Measurements from ENCODE around the gene CACNA1B. TPM values are rescaled to one million over a fixed set of nuclear protein-coding genes. Genes with fewer than 3 reads are reported as not detected.

CACNA1B gene
- total RNA-seq, 1 experiment from 2014 or later, result 7.8 TPM

DNA sequence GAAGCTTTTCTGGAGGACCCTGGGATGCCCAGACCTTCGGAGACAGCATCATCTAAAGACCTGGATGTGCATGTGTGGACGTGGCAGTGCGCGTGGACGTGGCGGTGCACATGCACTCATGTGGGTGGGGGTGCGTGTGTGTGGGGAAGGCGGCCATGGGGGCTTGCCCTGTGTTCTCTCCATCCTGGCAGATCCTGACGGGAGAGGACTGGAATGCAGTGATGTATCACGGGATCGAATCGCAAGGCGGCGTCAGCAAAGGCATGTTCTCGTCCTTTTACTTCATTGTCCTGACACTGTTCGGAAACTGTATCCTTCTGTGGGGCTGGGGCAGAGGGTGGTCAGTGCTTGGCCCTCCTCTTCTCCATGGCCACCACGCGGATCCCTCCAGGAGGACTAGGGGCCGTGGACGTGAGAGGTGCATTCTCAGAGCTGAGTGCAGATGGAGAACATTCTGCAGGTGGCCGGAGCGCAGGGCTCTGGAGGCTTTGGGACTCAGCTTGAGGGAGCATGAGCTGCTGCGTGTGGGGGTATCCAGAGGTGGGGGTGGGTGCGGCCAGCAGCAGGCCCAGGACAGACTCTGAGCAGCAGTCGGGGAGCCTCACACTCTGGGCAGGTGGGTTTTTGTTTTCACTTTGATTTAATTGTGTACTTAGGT lies 129.1 kb downstream of the CACNA1B start:
- Histone ChIP-seq H3T11ph (ENCODE audit: low read length) (no peak overlapping the region), H3K9ac (ENCODE audit: extremely low read depth, insufficient read length, low read length) (no peak overlapping the region), H3K27me3 (ENCODE audit: insufficient read depth, low read length) (no peaks in the 10 kb centered on the region), H2AFZ (ENCODE audit: low read length) (no peak overlapping the region), H3K4ac (ENCODE audit: low read depth, low read length) (no peak overlapping the region), H2BK15ac (ENCODE audit: low read depth, low read length) (no peak overlapping the region), H4K5ac (ENCODE audit: insufficient read length, low read depth, low read length) (no peak overlapping the region), H3K23me2 (ENCODE audit: insufficient read length, low read depth, low read length, poor library complexity, severe bottlenecking) (no peaks in the 10 kb centered on the region), H2AK5ac (ENCODE audit: insufficient read length, low read length) (no peak overlapping the region), H2BK20ac (ENCODE audit: low read depth, low read length, poor library complexity, severe bottlenecking) (no peak overlapping the region), H3K27ac (ENCODE audit: insufficient read length, low read depth, low read length) (no peak overlapping the region), H3K9me3 (ENCODE audit: control insufficient read depth, low read depth, low read length) (no peaks in the 10 kb centered on the region), H4K91ac (ENCODE audit: insufficient read length, low read depth, low read length) (no peak overlapping the region), H3K79me1 (ENCODE audit: insufficient read depth, low read depth, low read length, poor library complexity, severe bottlenecking) (no peaks in the 10 kb centered on the region), H4K8ac (replicated peaks; ENCODE audit: insufficient read length, low read depth, low read length) (no peak overlapping the region), H3K79me2 (ENCODE audit: insufficient read depth, low read length) (no peaks in the 10 kb centered on the region), H3K4me1 (ENCODE audit: insufficient read depth, low read length) (no peaks in the 10 kb centered on the region), H4K20me1 (ENCODE audit: control insufficient read depth, insufficient read depth, insufficient read length) (no peaks in the 10 kb centered on the region), H2BK12ac (ENCODE audit: insufficient read length, low read depth, low read length) (no peak overlapping the region), H3K4me2 (ENCODE audit: insufficient read depth, insufficient read length, low read length) (no peak overlapping the region), H3K56ac (ENCODE audit: insufficient read length, low read depth, low read length) (no peak overlapping the region), H3K18ac (ENCODE audit: insufficient read length, low read depth, low read length) (no peak overlapping the region), H3K14ac (ENCODE audit: insufficient read depth, low read length) (no peak overlapping the region), H2BK120ac (ENCODE audit: low read depth, low read length, poor library complexity, severe bottlenecking) (no peak overlapping the region), H2BK5ac (ENCODE audit: insufficient read length, low read length) (no peak overlapping the region), H3K23ac (ENCODE audit: insufficient read length, low read depth, low read length) (no peak overlapping the region)
- Mint-ChIP-seq H3K4me3 (no peak overlapping the region), H3K36me3 (ENCODE audit: insufficient read depth in 1 of 3, low read depth in 3 of 3) (peaks cover 0 to 9% (median 4%) of the 10 kb centered on the region in 3 experiments; a peak in 3 of 7 replicates), H3K9me3 (peaks cover 0 to 3% of the 10 kb centered on the region in 2 experiments; a peak in 1 of 5 replicates), H3K27me3 (ENCODE audit: low read depth) (no peaks in the 10 kb centered on the region; the same call in 1 of the 2 replicates), H3K27ac (no peak overlapping the region), H3K4me1 (peaks cover 0 to 7% of the 10 kb centered on the region in 2 experiments; a peak in 2 of 4 replicates)
- TF ChIP-seq, protein P1, sequence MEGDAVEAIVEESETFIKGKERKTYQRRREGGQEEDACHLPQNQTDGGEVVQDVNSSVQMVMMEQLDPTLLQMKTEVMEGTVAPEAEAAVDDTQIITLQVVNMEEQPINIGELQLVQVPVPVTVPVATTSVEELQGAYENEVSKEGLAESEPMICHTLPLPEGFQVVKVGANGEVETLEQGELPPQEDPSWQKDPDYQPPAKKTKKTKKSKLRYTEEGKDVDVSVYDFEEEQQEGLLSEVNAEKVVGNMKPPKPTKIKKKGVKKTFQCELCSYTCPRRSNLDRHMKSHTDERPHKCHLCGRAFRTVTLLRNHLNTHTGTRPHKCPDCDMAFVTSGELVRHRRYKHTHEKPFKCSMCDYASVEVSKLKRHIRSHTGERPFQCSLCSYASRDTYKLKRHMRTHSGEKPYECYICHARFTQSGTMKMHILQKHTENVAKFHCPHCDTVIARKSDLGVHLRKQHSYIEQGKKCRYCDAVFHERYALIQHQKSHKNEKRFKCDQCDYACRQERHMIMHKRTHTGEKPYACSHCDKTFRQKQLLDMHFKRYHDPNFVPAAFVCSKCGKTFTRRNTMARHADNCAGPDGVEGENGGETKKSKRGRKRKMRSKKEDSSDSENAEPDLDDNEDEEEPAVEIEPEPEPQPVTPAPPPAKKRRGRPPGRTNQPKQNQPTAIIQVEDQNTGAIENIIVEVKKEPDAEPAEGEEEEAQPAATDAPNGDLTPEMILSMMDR (conservative IDR thresholded peaks at IDR 0.05), result no peak
- no CpG with 5 or more reads among the region's 25 CpGs for WGBS (ENCODE audit: extremely low coverage, insufficient read length, low lambda C conversion rate)
- DNase-seq, result no peak
